Glutamatergic neuron (in vitro differentiated cells): ENCODE data around the gene LAMC3. TPM values are rescaled to one million over a fixed set of nuclear protein-coding genes. Genes with fewer than 3 reads are reported as not detected.

Source experiments
- DNase-seq: peaks from one replicate; pipeline ENCODE4 v3.0.0; 2022
- H3K27ac Mint-ChIP-seq: one replicate; pipeline ENCODE4 v1.8.0; 2020; ENCODE audit warnings: mild to moderate bottlenecking, mixed read lengths, inconsistent platforms; ENCODE audit not compliant: unreplicated experiment
- H3K27me3 Mint-ChIP-seq: one replicate; pipeline ENCODE4 v1.8.0; 2020; ENCODE audit warnings: mild to moderate bottlenecking, moderate library complexity, mixed read lengths, inconsistent platforms; ENCODE audit not compliant: unreplicated experiment
- H3K36me3 Mint-ChIP-seq: one replicate; pipeline ENCODE4 v1.8.0; 2020; ENCODE audit warnings: mild to moderate bottlenecking, mixed read lengths, inconsistent platforms; ENCODE audit not compliant: unreplicated experiment
- H3K4me1 Mint-ChIP-seq: one replicate; pipeline ENCODE4 v1.8.0; 2020; ENCODE audit warnings: mild to moderate bottlenecking, low read depth, mixed read lengths, inconsistent platforms; ENCODE audit not compliant: unreplicated experiment
- H3K4me3 Mint-ChIP-seq: one replicate; pipeline ENCODE4 v1.8.0; 2020; ENCODE audit warnings: mild to moderate bottlenecking, mixed read lengths, inconsistent platforms; ENCODE audit not compliant: unreplicated experiment
- H3K9me3 Mint-ChIP-seq: one replicate; pipeline ENCODE4 v1.8.0; 2020; ENCODE audit warnings: mild to moderate bottlenecking, moderate library complexity, mixed read lengths, inconsistent platforms; ENCODE audit not compliant: unreplicated experiment
- CTCF ChIP-seq: fragments of 200-600 bp; sonication (generic); IDR thresholded peaks from one replicate; pipeline ENCODE4 v1.5.0; 2021; ENCODE audit not compliant: partially characterized antibody, unreplicated experiment
- long read RNA-seq: library from polyadenylated mRNA; unstranded; transcript quantifications from one replicate; pipeline ENCODE4 v2.0.0, GENCODE V29; 2020; ENCODE audit not compliant: unreplicated experiment
- total RNA-seq: library from RNA; stranded (reverse); fragmentation: NEBNext Ultra II Directional; extraction: Animal tissue kit (Norgen Biotek cat#: 25700); gene quantifications from one replicate; pipeline ENCODE4 v1.2.1, GENCODE V29; 2021; ENCODE audit not compliant: unreplicated experiment

The LAMC3 gene
- 0.17 TPM for total RNA-seq
- long read RNA-seq = 0 reads

GRCh38 chr9:131008909-131009618 is at the start of gene LAMC3:
LAMC3 (plus strand) TSS chr9:131009174; CDS start chr9:131009215, 41 bp downstream.
- peak; percentile 38 for TF ChIP-seq CTCF
- Mint-ChIP-seq H3K4me1 (no peaks in the 10 kb centered on the region), H3K27ac (no peak within 1 kb of the TSS), H3K4me3 (peak within 1 kb of the TSS; percentile 77), H3K27me3 (peaks cover 6% of the 10 kb centered on the region), H3K9me3 (no peaks in the 10 kb centered on the region), H3K36me3 (no peaks in the 10 kb centered on the region)
- no peak for DNase-seq

- H3K27ac Mint-ChIP-seq = no peak overlapping the region
Measured at GRCh38 chr9:130959809-130960334, 49.1 kb upstream of the LAMC3 start.

GRCh38 chr9:130960522-130961378 is 48.2 kb upstream of the LAMC3 start:
- Mint-ChIP-seq H3K4me3 (no peak overlapping the region), H3K4me1 (peaks cover 7% of the 10 kb centered on the region), H3K27me3 (peaks cover 2% of the 10 kb centered on the region), H3K9me3 (peaks cover 4% of the 10 kb centered on the region), H3K36me3 (no peaks in the 10 kb centered on the region), H3K27ac (no peak overlapping the region)
- TF ChIP-seq CTCF = no peak
- no peak for DNase-seq

More at GRCh38 chr9:130959809-130960334, 49.1 kb upstream of the LAMC3 start:
- Mint-ChIP-seq H3K4me1 (peaks cover 7% of the 10 kb centered on the region), H3K36me3 (no peaks in the 10 kb centered on the region), H3K4me3 (no peak overlapping the region), H3K27me3 (peaks cover 2% of the 10 kb centered on the region), H3K9me3 (peaks cover 4% of the 10 kb centered on the region)
- DNase-seq = no peak
- no peak for TF ChIP-seq CTCF

GRCh38 chr9:130961511-130962300 is 47.3 kb upstream of the LAMC3 start:
- Mint-ChIP-seq H3K4me1 (no peaks in the 10 kb centered on the region), H3K9me3 (peaks cover 2% of the 10 kb centered on the region), H3K27ac (no peak overlapping the region), H3K36me3 (no peaks in the 10 kb centered on the region), H3K4me3 (no peak overlapping the region), H3K27me3 (peaks cover 2% of the 10 kb centered on the region)
- no peak for DNase-seq
- no peak for TF ChIP-seq CTCF
